ENCODE measurements around the gene OR11A1. TPM values are rescaled to one million over a fixed set of nuclear protein-coding genes. Genes with fewer than 3 reads are reported as not detected.

Gene OR11A1
- total RNA-seq, 1 donor: not detected

GRCh38 chr6:29502597-29502996 is 45.7 kb upstream of the OR11A1 start:
- no peak overlapping the region for H3K27ac ChIP-seq (ENCODE audit: low read depth, low read length)
- H3K4me3 ChIP-seq (ENCODE audit: insufficient read depth, low read length): no peak overlapping the region
- H3K9me3 ChIP-seq (ENCODE audit: low read depth, low read length): no peaks in the 10 kb centered on the region
- H2AFZ ChIP-seq (ENCODE audit: low read length): no peak overlapping the region
- TF ChIP-seq, protein P1, sequence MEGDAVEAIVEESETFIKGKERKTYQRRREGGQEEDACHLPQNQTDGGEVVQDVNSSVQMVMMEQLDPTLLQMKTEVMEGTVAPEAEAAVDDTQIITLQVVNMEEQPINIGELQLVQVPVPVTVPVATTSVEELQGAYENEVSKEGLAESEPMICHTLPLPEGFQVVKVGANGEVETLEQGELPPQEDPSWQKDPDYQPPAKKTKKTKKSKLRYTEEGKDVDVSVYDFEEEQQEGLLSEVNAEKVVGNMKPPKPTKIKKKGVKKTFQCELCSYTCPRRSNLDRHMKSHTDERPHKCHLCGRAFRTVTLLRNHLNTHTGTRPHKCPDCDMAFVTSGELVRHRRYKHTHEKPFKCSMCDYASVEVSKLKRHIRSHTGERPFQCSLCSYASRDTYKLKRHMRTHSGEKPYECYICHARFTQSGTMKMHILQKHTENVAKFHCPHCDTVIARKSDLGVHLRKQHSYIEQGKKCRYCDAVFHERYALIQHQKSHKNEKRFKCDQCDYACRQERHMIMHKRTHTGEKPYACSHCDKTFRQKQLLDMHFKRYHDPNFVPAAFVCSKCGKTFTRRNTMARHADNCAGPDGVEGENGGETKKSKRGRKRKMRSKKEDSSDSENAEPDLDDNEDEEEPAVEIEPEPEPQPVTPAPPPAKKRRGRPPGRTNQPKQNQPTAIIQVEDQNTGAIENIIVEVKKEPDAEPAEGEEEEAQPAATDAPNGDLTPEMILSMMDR (IDR thresholded peaks at IDR 0.05; ENCODE audit: extremely low read depth, low read depth, low read length): no peak
- no peak for DNase-seq (ENCODE audit: insufficient read length, low spot score, missing footprints)
- H3K27me3 ChIP-seq (ENCODE audit: insufficient read depth, low read length): no peaks in the 10 kb centered on the region
- no peaks in the 10 kb centered on the region for H3K36me3 ChIP-seq (ENCODE audit: insufficient read depth, low read length)
- H3K79me2 ChIP-seq (ENCODE audit: insufficient read depth, low read length): no peaks in the 10 kb centered on the region
- no peaks in the 10 kb centered on the region for H3K4me1 ChIP-seq (ENCODE audit: insufficient read depth, low read length)
- H4K20me1 ChIP-seq (ENCODE audit: insufficient read depth, low read length): no peaks in the 10 kb centered on the region
- no peak overlapping the region for H3K4me2 ChIP-seq (ENCODE audit: insufficient read depth, low read length)

DNA sequence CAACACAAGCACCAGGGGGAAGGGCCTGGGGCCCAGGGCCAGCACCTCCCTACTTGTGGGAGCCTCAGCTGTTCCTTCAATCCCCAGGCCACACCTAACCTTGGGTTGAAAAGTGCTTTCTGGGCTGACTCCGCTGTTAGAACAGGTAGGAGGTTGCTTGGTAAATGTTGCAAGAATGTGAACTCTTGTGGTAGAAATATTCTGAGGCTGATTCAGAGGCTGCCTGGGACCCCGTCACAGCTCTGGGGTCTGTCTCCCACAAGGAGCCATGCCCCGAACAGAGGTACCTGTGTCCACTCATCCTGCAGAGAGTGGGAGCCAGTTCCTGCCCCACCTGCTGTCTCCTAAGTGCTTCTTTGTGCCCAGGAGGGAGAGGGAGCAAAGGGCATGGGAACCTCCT is 45.3 kb upstream of the OR11A1 start:
- Histone ChIP-seq H3K27me3 (ENCODE audit: insufficient read depth, low read length) (no peaks in the 10 kb centered on the region), H3K4me3 (ENCODE audit: insufficient read depth, low read length) (no peak overlapping the region), H4K20me1 (ENCODE audit: insufficient read depth, low read length) (no peaks in the 10 kb centered on the region), H3K4me2 (ENCODE audit: insufficient read depth, low read length) (no peak overlapping the region), H3K79me2 (ENCODE audit: insufficient read depth, low read length) (no peaks in the 10 kb centered on the region), H3K4me1 (ENCODE audit: insufficient read depth, low read length) (no peaks in the 10 kb centered on the region), H3K27ac (ENCODE audit: low read depth, low read length) (no peak overlapping the region), H2AFZ (ENCODE audit: low read length) (no peak overlapping the region), H3K9me3 (ENCODE audit: low read depth, low read length) (no peaks in the 10 kb centered on the region), H3K36me3 (ENCODE audit: insufficient read depth, low read length) (no peaks in the 10 kb centered on the region)
- TF ChIP-seq, protein P1 (IDR thresholded peaks at IDR 0.05; ENCODE audit: extremely low read depth, low read depth, low read length): no peak
- DNase-seq (ENCODE audit: insufficient read length, low spot score, missing footprints): no peak

GRCh38 chr6:29501106-29501505 is 44.2 kb upstream of the OR11A1 start:
- no peak overlapping the region for H3K27ac ChIP-seq (ENCODE audit: low read depth, low read length)
- no peak overlapping the region for H3K4me3 ChIP-seq (ENCODE audit: insufficient read depth, low read length)
- no peaks in the 10 kb centered on the region for H3K9me3 ChIP-seq (ENCODE audit: low read depth, low read length)
- no peak overlapping the region for H2AFZ ChIP-seq (ENCODE audit: low read length)
- TF ChIP-seq, protein P1 (IDR thresholded peaks at IDR 0.05; ENCODE audit: extremely low read depth, low read depth, low read length): no peak
- no peaks in the 10 kb centered on the region for H3K27me3 ChIP-seq (ENCODE audit: insufficient read depth, low read length)
- no peaks in the 10 kb centered on the region for H3K79me2 ChIP-seq (ENCODE audit: insufficient read depth, low read length)
- no peak overlapping the region for H3K4me2 ChIP-seq (ENCODE audit: insufficient read depth, low read length)
- no peak for DNase-seq (ENCODE audit: insufficient read length, low spot score, missing footprints)
- no peaks in the 10 kb centered on the region for H3K36me3 ChIP-seq (ENCODE audit: insufficient read depth, low read length)
- no peaks in the 10 kb centered on the region for H3K4me1 ChIP-seq (ENCODE audit: insufficient read depth, low read length)
- no peaks in the 10 kb centered on the region for H4K20me1 ChIP-seq (ENCODE audit: insufficient read depth, low read length)

DNA sequence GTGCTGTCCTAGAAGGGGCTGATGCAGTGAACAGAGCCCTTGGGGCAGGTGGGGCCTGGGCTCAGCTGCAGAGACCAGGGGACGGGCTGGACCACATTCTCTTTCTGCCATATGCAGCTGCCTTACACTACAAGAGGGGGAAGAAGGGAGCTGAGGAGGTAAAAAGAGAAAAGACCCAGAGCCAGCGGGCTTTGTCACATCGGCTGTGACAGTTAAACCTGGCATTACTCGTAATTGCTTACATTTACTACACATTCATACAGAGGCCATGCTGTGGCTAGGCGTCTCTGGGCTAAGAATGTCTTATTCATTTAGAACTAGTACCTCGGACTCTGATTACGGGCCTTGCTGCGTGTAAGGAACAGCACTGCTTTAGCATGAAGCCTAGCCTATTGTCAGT is 43.7 kb upstream of the OR11A1 start:
- H3K27ac ChIP-seq (ENCODE audit: low read depth, low read length): no peak overlapping the region

More for the DNA sequence above, 43.7 kb upstream of the OR11A1 start:
- Histone ChIP-seq H3K4me3 (ENCODE audit: insufficient read depth, low read length) (no peak overlapping the region), H3K4me2 (ENCODE audit: insufficient read depth, low read length) (no peak overlapping the region), H4K20me1 (ENCODE audit: insufficient read depth, low read length) (no peaks in the 10 kb centered on the region), H3K79me2 (ENCODE audit: insufficient read depth, low read length) (no peaks in the 10 kb centered on the region), H3K27me3 (ENCODE audit: insufficient read depth, low read length) (no peaks in the 10 kb centered on the region), H3K9me3 (ENCODE audit: low read depth, low read length) (no peaks in the 10 kb centered on the region), H3K36me3 (ENCODE audit: insufficient read depth, low read length) (no peaks in the 10 kb centered on the region), H2AFZ (ENCODE audit: low read length) (no peak overlapping the region), H3K4me1 (ENCODE audit: insufficient read depth, low read length) (no peaks in the 10 kb centered on the region)
- TF ChIP-seq, protein P1 (IDR thresholded peaks at IDR 0.05; ENCODE audit: extremely low read depth, low read depth, low read length): no peak
- DNase-seq (ENCODE audit: insufficient read length, low spot score, missing footprints): no peak

Measured in osteoblast (primary cell).